ENCODE results near the gene RNF144A.

The RNF144A gene

DNA sequence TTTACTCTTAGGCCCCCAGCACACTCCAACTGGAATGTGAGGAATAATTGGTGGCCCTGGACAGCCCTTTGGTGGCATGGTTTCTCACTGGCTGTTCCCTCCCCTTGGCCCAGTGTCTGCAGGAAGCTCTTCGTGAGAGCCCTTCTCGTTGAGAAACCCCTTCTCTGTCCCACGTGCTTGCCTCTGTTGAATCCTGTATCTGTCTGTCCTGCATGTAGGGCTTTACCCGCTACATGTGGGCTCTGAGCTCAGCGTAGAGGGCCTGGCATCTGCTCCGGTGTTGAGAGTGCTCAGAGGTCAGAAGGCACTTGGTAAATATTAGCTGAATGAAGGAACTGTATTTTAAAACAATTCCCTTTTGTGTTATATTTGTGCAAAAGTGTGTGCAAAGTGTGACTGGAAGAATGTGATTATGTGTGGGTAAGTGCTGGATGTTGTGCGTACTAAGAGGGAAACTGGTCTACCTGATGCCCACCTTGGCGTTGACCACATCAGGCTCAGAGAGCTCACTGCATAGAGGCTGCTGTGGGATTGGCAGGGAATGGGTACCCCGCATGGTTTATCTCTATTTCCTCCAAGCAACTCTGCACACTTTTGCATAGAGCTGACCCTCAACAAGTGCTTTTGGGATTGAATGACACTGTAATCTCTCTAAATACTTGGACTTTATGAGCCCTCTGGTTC is 40.0 kb downstream of the RNF144A start:
- H3K4me3 ChIP-seq (ENCODE audit: control insufficient read depth, low read depth, low read length) = no peak overlapping the region
- TF ChIP-seq, protein P1, sequence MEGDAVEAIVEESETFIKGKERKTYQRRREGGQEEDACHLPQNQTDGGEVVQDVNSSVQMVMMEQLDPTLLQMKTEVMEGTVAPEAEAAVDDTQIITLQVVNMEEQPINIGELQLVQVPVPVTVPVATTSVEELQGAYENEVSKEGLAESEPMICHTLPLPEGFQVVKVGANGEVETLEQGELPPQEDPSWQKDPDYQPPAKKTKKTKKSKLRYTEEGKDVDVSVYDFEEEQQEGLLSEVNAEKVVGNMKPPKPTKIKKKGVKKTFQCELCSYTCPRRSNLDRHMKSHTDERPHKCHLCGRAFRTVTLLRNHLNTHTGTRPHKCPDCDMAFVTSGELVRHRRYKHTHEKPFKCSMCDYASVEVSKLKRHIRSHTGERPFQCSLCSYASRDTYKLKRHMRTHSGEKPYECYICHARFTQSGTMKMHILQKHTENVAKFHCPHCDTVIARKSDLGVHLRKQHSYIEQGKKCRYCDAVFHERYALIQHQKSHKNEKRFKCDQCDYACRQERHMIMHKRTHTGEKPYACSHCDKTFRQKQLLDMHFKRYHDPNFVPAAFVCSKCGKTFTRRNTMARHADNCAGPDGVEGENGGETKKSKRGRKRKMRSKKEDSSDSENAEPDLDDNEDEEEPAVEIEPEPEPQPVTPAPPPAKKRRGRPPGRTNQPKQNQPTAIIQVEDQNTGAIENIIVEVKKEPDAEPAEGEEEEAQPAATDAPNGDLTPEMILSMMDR (IDR thresholded peaks at IDR 0.05; ENCODE audit: control insufficient read depth, insufficient read depth, low read depth, low read length, missing control alignments) = no peak
- no peak for DNase-seq (ENCODE audit: low read depth)

GRCh38 chr2:6957910-6958615 is 40.9 kb downstream of the RNF144A start:
- DNase-seq (ENCODE audit: low read depth) = no peak
- TF ChIP-seq, protein P1 (IDR thresholded peaks at IDR 0.05; ENCODE audit: control insufficient read depth, insufficient read depth, low read depth, low read length, missing control alignments) = no peak
- no peak overlapping the region for H3K4me3 ChIP-seq (ENCODE audit: control insufficient read depth, low read depth, low read length)

DNA sequence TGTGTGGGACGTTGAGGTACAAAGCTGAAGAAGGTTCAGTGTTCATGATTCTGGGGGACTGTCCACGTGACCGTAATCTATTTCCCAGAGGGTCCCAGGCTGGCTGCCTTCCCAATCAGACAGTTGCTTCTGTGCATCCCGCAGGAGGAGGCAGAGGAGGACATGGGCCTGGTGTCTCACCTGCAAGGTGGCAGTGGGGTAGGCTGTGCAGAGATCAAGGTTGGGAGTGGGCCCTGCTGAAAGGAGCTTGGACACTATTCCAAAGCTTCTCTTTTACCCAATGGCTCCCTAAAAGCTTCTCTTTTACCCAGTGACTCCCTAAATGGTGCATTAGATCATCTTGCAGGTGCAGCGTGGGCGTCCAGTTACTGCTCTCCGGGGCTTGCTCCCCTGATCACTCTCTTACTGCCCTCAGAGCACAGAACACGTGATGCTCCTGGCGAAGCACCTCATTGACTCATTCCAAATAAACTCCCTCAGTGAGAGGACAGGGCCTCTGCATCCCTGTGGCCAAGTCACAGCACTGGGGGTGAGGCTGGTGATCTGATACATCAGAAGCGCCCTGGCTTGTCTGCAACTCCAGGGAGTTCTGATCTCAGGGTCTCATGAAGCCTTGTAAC is 41.5 kb downstream of the RNF144A start:
- TF ChIP-seq, protein P1 (IDR thresholded peaks at IDR 0.05; ENCODE audit: control insufficient read depth, insufficient read depth, low read depth, low read length, missing control alignments) = no peak
- no peak overlapping the region for H3K4me3 ChIP-seq (ENCODE audit: control insufficient read depth, low read depth, low read length)
- no peak for DNase-seq (ENCODE audit: low read depth)

DNA sequence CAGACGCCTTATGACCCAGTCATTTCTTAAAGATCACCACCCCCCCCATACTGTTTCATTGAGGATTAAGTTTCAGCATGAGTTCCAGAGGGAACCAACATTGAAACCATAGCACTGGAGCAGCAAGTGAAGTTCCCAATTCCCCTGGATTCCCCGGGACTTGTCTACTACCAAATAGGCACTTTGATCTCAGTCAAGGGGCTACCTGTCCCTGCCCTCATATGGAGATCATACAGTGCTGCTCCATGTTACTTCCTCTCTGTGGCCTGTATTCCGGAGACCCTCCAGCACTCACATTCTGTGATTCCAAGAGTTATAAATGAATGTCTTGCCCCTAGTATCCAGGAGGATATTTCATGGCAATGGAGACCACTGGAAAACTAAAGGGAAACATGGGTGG is 42.5 kb downstream of the RNF144A start:
- no peak for DNase-seq (ENCODE audit: low read depth)
- no peak overlapping the region for H3K4me3 ChIP-seq (ENCODE audit: control insufficient read depth, low read depth, low read length)
- TF ChIP-seq, protein P1 (IDR thresholded peaks at IDR 0.05; ENCODE audit: control insufficient read depth, insufficient read depth, low read depth, low read length, missing control alignments) = no peak

DNA sequence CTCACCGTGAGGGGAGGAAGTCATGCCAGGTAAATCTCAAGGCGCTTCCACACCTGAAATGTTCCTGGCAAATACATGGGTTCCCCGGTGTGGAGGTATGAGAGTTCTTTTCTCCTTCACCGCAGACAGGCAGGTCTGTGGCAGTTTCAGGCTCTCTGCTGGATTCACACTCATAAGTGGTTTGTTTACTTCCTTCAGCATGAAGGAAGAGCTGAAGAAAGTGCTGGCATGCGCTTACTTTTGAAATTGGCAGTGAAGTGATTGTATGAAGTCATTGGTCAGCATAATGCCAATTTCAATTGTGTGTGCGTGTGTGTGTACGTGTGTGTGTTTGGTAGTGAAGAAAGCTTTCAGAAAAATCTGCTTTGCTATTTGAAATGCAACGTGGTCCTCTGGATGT is 43.4 kb downstream of the RNF144A start:
- TF ChIP-seq, protein P1 (IDR thresholded peaks at IDR 0.05; ENCODE audit: control insufficient read depth, insufficient read depth, low read depth, low read length, missing control alignments) = no peak
- peak; percentile 11 for DNase-seq (ENCODE audit: low read depth)
- H3K4me3 ChIP-seq (ENCODE audit: control insufficient read depth, low read depth, low read length) = no peak overlapping the region

GRCh38 chr2:6963727-6964126 is 46.5 kb downstream of the RNF144A start:
- no peak overlapping the region for H3K4me3 ChIP-seq (ENCODE audit: control insufficient read depth, low read depth, low read length)
- DNase-seq (ENCODE audit: low read depth) = no peak
- TF ChIP-seq, protein P1 (IDR thresholded peaks at IDR 0.05; ENCODE audit: control insufficient read depth, insufficient read depth, low read depth, low read length, missing control alignments) = no peak

Measured in AG09309 (cell line).